CD14-positive monocyte (primary cell): ENCODE data around the gene NOS1. TPM values are rescaled to one million over a fixed set of nuclear protein-coding genes. Genes with fewer than 3 reads are reported as not detected.

Source experiments
- DNase-seq, 3 donors: peaks; one replicate each; pipeline ENCODE4 v3.0.0-alpha.2; 2011 to 2022
- H2AFZ ChIP-seq: 2 replicates; pipeline ENCODE4 v1.6.0; 2012; ENCODE audit warnings: mild to moderate bottlenecking, low read depth, low read length, inconsistent platforms; ENCODE audit not compliant: insufficient read depth, poor library complexity, severe bottlenecking
- H3K27ac ChIP-seq, 2 donors: 1 replicate in 1 of 2; 2 replicates in 1 of 2; pipeline ENCODE4 v1.5.1; 2012 to 2013; ENCODE audit warnings: low read length in 2 of 2, control low read depth in 1 of 2, inconsistent platforms in 1 of 2, low read depth in 1 of 2, mild to moderate bottlenecking in 1 of 2
- H3K27me3 ChIP-seq, 2 donors: one replicate each; pipeline versions ENCODE4 v1.6.0 to v1.6.1; 2011 to 2013; ENCODE audit warnings: low read length in 2 of 2; ENCODE audit not compliant: control insufficient read depth in 2 of 2, insufficient read depth in 2 of 2
- H3K36me3 ChIP-seq, 2 donors: replicated peaks in 1 of 2; 1 replicate in 1 of 2; 2 replicates in 1 of 2; pipeline versions ENCODE4 v1.5.1 to v1.6.1; 2012 to 2013; ENCODE audit warnings: low read length in 2 of 2, control low read depth in 1 of 2, inconsistent platforms in 1 of 2, mild to moderate bottlenecking in 1 of 2; ENCODE audit not compliant: insufficient read depth in 2 of 2, control insufficient read depth in 1 of 2
- H3K4me1 ChIP-seq, 2 donors: 1 replicate in 1 of 2; 2 replicates in 1 of 2; pipeline versions ENCODE4 v1.5.1 to v1.6.1; 2012 to 2013; ENCODE audit warnings: low read length in 2 of 2, control low read depth in 1 of 2, inconsistent platforms in 1 of 2, mild to moderate bottlenecking in 1 of 2, moderate library complexity in 1 of 2; ENCODE audit not compliant: insufficient read depth in 2 of 2, control insufficient read depth in 1 of 2
- H3K4me2 ChIP-seq: replicated peaks from 2 replicates; pipeline ENCODE3; 2012; ENCODE audit warnings: low read length, moderate library complexity, mild to moderate bottlenecking; ENCODE audit not compliant: poor library complexity, severe bottlenecking; ENCODE audit errors: extremely low read depth
- H3K4me3 ChIP-seq, 3 experiments: fragments of 200-600 bp in 1 of 3; sonication (generic) in 1 of 3; replicated peaks in 1 of 3; 1 replicate in 2 of 3; 2 replicates in 1 of 3; pipeline ENCODE4 v1.5.1; 2011 to 2013; ENCODE audit warnings: low read length in 3 of 3, mild to moderate bottlenecking in 3 of 3, control low read depth in 2 of 3, low read depth in 2 of 3, inconsistent platforms in 1 of 3, moderate library complexity in 1 of 3
- H3K79me2 ChIP-seq: 2 replicates; pipeline ENCODE4 v1.6.0; 2012; ENCODE audit warnings: mild to moderate bottlenecking, control low read depth, inconsistent platforms, low read length, moderate library complexity; ENCODE audit not compliant: insufficient read depth
- H3K9ac ChIP-seq: 2 replicates; pipeline ENCODE4 v1.6.0; 2017; ENCODE audit warnings: low read length, mild to moderate bottlenecking; ENCODE audit not compliant: insufficient read depth, poor library complexity, severe bottlenecking
- H3K9me3 ChIP-seq, 2 donors: replicated peaks in 1 of 2; 1 replicate in 1 of 2; 2 replicates in 1 of 2; pipeline versions ENCODE4 v1.5.1 to v1.6.1; 2012 to 2013; ENCODE audit warnings: low read length in 2 of 2, control low read depth in 1 of 2; ENCODE audit not compliant: control insufficient read depth in 1 of 2, insufficient read depth in 1 of 2
- H4K20me1 ChIP-seq: 2 replicates; pipeline ENCODE4 v1.6.0; 2012; ENCODE audit warnings: mild to moderate bottlenecking, low read length, control low read depth, moderate library complexity; ENCODE audit not compliant: insufficient read depth
- H3K27ac Mint-ChIP-seq, 7 donors: one replicate each; pipeline ENCODE4 v1.8.0; 2020; ENCODE audit warnings: mild to moderate bottlenecking in 7 of 7, mixed read lengths in 7 of 7, moderate library complexity in 6 of 7, inconsistent platforms in 2 of 7
- H3K27me3 Mint-ChIP-seq, 3 donors: one replicate each; pipeline ENCODE4 v1.8.0; 2021 to 2022; ENCODE audit warnings: low read depth in 3 of 3, mild to moderate bottlenecking in 3 of 3, mixed read lengths in 3 of 3, moderate library complexity in 3 of 3, inconsistent platforms in 1 of 3
- H3K36me3 Mint-ChIP-seq, 2 donors: one replicate each; pipeline ENCODE4 v1.8.0; 2020; ENCODE audit warnings: mixed read lengths in 2 of 2, inconsistent platforms in 1 of 2, mild to moderate bottlenecking in 1 of 2
- H3K4me1 Mint-ChIP-seq: one replicate; pipeline ENCODE4 v1.8.0; 2020; ENCODE audit warnings: mild to moderate bottlenecking, mixed read lengths
- H3K4me3 Mint-ChIP-seq, 2 donors: one replicate each; pipeline ENCODE4 v1.8.0; 2020; ENCODE audit warnings: mild to moderate bottlenecking in 2 of 2, mixed read lengths in 2 of 2, moderate library complexity in 1 of 2
- H3K9me3 Mint-ChIP-seq, 7 donors: one replicate each; pipeline ENCODE4 v1.8.0; 2020 to 2022; ENCODE audit warnings: mixed read lengths in 7 of 7, mild to moderate bottlenecking in 6 of 7, moderate library complexity in 6 of 7, inconsistent platforms in 2 of 7
- WGBS: methylation state at CpG from one replicate; pipeline ENCODE4 v1.1.5; 2013; ENCODE audit warnings: missing lambda C conversion rate; ENCODE audit not compliant: insufficient coverage; 5-methylcytosine and 5-hydroxymethylcytosine counted together
- intact Hi-C, 2 donors: fragments of 100-400 bp; cut with micrococcal nuclease; formaldehyde crosslinking; loops; one replicate each; pipeline versions ENCODE4 v1.15.0 to v1.15.1; 2023
- polyA plus RNA-seq, 3 donors: library from polyadenylated mRNA; depleted of rRNA in 1 of 3; unstranded in 2 of 3; stranded (reverse) in 1 of 3; fragments of 300-500 nt in 2 of 3; fragments of >200 nt in 1 of 3; fragmentation: Illumina TruSeq in 2 of 3; gene quantifications; 1 replicate in 2 of 3; 2 replicates in 1 of 3; pipeline ENCODE4 v1.2.3, GENCODE V29; 2012 to 2021
- TF ChIP-seq, protein P1 (sequence below): fragments of 200-600 bp; IDR thresholded peaks from one replicate; pipeline ENCODE4 v1.8.0; 2022; ENCODE audit warnings: antibody characterized with exemption, mild to moderate bottlenecking

NOS1 gene
- polyA plus RNA-seq, 3 donors, result not detected

GRCh38 chr12:117161460-117162166 is 199.8 kb downstream of the NOS1 start:
- Histone ChIP-seq H3K4me1 (no peaks in the 10 kb centered on the region), H2AFZ (no peak overlapping the region), H3K79me2 (no peaks in the 10 kb centered on the region), H3K9ac (no peak overlapping the region), H3K4me2 (no peak overlapping the region), H3K9me3 (no peaks in the 10 kb centered on the region), H3K27ac (no peak overlapping the region), H3K36me3 (peaks cover 64 to 98% of the 10 kb centered on the region in 2 donors), H3K4me3 (no peak overlapping the region), H4K20me1 (no peaks in the 10 kb centered on the region), H3K27me3 (no peaks in the 10 kb centered on the region)
- peaks cover 0 to 2% (median 0%) of the 10 kb centered on the region in 3 donors for H3K27me3 Mint-ChIP-seq
- H3K27ac Mint-ChIP-seq, result peak overlapping the region in 3 of 7 donors; percentile 7 to 52 (median 34)
- peaks cover 91 to 98% of the 10 kb centered on the region in 2 donors for H3K36me3 Mint-ChIP-seq
- no peak for DNase-seq
- H3K4me3 Mint-ChIP-seq, result no peak overlapping the region
- 88% methylated on average over 10 of the region's 10 CpGs for WGBS
- TF ChIP-seq, protein P1, sequence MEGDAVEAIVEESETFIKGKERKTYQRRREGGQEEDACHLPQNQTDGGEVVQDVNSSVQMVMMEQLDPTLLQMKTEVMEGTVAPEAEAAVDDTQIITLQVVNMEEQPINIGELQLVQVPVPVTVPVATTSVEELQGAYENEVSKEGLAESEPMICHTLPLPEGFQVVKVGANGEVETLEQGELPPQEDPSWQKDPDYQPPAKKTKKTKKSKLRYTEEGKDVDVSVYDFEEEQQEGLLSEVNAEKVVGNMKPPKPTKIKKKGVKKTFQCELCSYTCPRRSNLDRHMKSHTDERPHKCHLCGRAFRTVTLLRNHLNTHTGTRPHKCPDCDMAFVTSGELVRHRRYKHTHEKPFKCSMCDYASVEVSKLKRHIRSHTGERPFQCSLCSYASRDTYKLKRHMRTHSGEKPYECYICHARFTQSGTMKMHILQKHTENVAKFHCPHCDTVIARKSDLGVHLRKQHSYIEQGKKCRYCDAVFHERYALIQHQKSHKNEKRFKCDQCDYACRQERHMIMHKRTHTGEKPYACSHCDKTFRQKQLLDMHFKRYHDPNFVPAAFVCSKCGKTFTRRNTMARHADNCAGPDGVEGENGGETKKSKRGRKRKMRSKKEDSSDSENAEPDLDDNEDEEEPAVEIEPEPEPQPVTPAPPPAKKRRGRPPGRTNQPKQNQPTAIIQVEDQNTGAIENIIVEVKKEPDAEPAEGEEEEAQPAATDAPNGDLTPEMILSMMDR, result no peak
- no peaks in the 10 kb centered on the region for H3K9me3 Mint-ChIP-seq
- intact Hi-C loops, result no loop called here
- no peaks in the 10 kb centered on the region for H3K4me1 Mint-ChIP-seq

DNA sequence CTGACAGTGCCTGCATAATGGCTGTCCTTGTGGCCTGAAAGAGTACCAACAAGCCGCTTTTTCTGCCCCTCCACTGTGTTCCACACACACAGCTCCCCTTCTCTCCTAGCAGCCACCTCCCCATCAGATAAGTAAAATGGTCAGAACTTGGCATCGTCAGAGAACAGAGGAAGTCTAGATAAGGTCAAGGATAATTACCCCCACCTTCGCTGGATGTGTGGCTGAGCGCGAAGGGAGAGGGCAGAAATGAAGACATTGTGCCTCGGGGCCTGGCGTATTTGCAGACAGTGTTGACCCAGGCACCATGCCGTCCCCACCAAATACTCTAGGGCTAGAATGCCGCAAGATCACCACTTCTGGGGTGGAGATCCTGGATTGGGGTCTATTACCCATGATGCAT is 201.8 kb downstream of the NOS1 start:
- Mint-ChIP-seq H3K4me3 (no peak overlapping the region), H3K36me3 (peaks cover 88 to 96% of the 10 kb centered on the region in 2 donors), H3K27ac (peak overlapping the region in 1 of 7 donors; percentile 7)

More for the DNA sequence above, 201.8 kb downstream of the NOS1 start:
- Mint-ChIP-seq H3K4me1 (no peaks in the 10 kb centered on the region), H3K9me3 (no peaks in the 10 kb centered on the region), H3K27me3 (peaks cover 0 to 2% (median 0%) of the 10 kb centered on the region in 3 donors)
- H2AFZ ChIP-seq, result no peak overlapping the region
- peaks cover 67 to 98% of the 10 kb centered on the region in 2 donors for H3K36me3 ChIP-seq
- no peak for DNase-seq
- H3K4me1 ChIP-seq, result no peaks in the 10 kb centered on the region
- WGBS, result 70% methylated on average over 2 of the region's 9 CpGs
- TF ChIP-seq, protein P1, result no peak
- intact Hi-C loops, result no loop called here
- no peak overlapping the region for H3K27ac ChIP-seq
- H3K4me2 ChIP-seq, result no peak overlapping the region
- H3K9me3 ChIP-seq, result no peaks in the 10 kb centered on the region
- H3K79me2 ChIP-seq, result no peaks in the 10 kb centered on the region
- H3K9ac ChIP-seq, result no peak overlapping the region
- H3K4me3 ChIP-seq, result no peak overlapping the region
- no peaks in the 10 kb centered on the region for H3K27me3 ChIP-seq
- H4K20me1 ChIP-seq, result no peaks in the 10 kb centered on the region
